ENCODE data around the gene BCKDK.

BCKDK gene

DNA sequence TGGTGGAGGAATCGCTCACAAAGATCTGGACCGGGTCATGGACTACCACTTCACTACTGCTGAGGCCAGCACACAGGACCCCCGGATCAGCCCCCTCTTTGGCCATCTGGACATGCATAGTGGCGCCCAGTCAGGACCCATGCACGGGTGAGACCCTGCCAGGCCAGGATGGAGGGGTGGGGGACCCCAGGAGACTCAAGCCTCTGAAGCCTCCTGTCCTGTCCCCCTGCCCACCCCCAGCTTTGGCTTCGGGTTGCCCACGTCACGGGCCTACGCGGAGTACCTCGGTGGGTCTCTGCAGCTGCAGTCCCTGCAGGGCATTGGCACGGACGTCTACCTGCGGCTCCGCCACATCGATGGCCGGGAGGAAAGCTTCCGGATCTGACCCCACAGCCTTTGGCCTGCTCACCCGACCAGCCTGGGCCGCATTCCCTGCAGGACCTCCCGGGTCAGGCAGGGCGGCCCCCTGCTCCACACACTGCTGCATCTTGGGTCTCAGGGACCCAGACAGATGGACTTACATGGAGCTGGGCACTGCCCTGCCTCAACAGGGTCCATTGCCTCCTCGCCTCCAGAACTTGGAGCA lies 3.8 kb downstream of the BCKDK start:
- TF ChIP-seq SPI1 (IDR thresholded peaks at IDR 0.05; ENCODE audit: borderline replicate concordance, low read depth) (no peak), POLR2AphosphoS5 (IDR thresholded peaks at IDR 0.05; ENCODE audit: low read depth) (no peak), GABPA (IDR thresholded peaks at IDR 0.05; ENCODE audit: low read depth) (no peak)
- TF ChIP-seq, protein P1, sequence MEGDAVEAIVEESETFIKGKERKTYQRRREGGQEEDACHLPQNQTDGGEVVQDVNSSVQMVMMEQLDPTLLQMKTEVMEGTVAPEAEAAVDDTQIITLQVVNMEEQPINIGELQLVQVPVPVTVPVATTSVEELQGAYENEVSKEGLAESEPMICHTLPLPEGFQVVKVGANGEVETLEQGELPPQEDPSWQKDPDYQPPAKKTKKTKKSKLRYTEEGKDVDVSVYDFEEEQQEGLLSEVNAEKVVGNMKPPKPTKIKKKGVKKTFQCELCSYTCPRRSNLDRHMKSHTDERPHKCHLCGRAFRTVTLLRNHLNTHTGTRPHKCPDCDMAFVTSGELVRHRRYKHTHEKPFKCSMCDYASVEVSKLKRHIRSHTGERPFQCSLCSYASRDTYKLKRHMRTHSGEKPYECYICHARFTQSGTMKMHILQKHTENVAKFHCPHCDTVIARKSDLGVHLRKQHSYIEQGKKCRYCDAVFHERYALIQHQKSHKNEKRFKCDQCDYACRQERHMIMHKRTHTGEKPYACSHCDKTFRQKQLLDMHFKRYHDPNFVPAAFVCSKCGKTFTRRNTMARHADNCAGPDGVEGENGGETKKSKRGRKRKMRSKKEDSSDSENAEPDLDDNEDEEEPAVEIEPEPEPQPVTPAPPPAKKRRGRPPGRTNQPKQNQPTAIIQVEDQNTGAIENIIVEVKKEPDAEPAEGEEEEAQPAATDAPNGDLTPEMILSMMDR (IDR thresholded peaks at IDR 0.05; ENCODE audit: insufficient read depth, low read length) = no peak
- TF ChIP-seq, protein P2, sequence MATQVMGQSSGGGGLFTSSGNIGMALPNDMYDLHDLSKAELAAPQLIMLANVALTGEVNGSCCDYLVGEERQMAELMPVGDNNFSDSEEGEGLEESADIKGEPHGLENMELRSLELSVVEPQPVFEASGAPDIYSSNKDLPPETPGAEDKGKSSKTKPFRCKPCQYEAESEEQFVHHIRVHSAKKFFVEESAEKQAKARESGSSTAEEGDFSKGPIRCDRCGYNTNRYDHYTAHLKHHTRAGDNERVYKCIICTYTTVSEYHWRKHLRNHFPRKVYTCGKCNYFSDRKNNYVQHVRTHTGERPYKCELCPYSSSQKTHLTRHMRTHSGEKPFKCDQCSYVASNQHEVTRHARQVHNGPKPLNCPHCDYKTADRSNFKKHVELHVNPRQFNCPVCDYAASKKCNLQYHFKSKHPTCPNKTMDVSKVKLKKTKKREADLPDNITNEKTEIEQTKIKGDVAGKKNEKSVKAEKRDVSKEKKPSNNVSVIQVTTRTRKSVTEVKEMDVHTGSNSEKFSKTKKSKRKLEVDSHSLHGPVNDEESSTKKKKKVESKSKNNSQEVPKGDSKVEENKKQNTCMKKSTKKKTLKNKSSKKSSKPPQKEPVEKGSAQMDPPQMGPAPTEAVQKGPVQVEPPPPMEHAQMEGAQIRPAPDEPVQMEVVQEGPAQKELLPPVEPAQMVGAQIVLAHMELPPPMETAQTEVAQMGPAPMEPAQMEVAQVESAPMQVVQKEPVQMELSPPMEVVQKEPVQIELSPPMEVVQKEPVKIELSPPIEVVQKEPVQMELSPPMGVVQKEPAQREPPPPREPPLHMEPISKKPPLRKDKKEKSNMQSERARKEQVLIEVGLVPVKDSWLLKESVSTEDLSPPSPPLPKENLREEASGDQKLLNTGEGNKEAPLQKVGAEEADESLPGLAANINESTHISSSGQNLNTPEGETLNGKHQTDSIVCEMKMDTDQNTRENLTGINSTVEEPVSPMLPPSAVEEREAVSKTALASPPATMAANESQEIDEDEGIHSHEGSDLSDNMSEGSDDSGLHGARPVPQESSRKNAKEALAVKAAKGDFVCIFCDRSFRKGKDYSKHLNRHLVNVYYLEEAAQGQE (IDR thresholded peaks at IDR 0.05; ENCODE audit: insufficient replicate concordance, low read depth) = no peak
- no peak for DNase-seq (ENCODE audit: low read depth in 1 of 2, low spot score in 1 of 2)
- H3K27me3 ChIP-seq (ENCODE audit: insufficient read depth, poor library complexity, severe bottlenecking) = no peaks in the 10 kb centered on the region

DNA sequence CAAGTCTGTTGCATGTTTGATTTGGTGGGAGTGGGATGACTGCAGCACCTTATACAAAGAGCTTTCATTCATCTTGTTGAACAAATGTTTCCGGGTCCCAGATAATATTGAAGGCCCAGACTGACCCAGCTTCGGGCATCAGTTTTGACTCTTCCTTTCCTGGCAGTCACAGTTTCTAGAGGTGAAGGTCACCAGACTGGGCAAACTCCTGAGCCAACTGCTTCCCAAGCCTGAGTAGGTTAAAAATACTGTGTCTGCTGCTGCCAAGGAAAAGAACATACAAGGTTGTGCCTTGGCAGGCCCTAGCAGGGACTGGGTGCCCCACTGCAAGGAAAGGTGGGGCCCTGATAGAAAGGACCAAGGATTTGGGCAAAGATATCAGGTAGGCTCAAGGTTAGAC lies 4.5 kb downstream of the BCKDK start:
- Histone ChIP-seq H3K27me3 (ENCODE audit: insufficient read depth, poor library complexity, severe bottlenecking) (no peaks in the 10 kb centered on the region), H3K27ac (replicated peaks) (peak overlapping the region; percentile 68), H3K4me3 (replicated peaks; ENCODE audit: insufficient read depth, low read length) (no peak overlapping the region)
- TF ChIP-seq, protein P1 (IDR thresholded peaks at IDR 0.05; ENCODE audit: insufficient read depth, low read length) = no peak
- no peak for DNase-seq (ENCODE audit: low read depth in 1 of 2, low spot score in 1 of 2)

More for the DNA sequence above, 3.8 kb downstream of the BCKDK start:
- H3K4me3 ChIP-seq (replicated peaks; ENCODE audit: insufficient read depth, low read length) = no peak overlapping the region
- no peak overlapping the region for H3K27ac ChIP-seq (replicated peaks)

DNA sequence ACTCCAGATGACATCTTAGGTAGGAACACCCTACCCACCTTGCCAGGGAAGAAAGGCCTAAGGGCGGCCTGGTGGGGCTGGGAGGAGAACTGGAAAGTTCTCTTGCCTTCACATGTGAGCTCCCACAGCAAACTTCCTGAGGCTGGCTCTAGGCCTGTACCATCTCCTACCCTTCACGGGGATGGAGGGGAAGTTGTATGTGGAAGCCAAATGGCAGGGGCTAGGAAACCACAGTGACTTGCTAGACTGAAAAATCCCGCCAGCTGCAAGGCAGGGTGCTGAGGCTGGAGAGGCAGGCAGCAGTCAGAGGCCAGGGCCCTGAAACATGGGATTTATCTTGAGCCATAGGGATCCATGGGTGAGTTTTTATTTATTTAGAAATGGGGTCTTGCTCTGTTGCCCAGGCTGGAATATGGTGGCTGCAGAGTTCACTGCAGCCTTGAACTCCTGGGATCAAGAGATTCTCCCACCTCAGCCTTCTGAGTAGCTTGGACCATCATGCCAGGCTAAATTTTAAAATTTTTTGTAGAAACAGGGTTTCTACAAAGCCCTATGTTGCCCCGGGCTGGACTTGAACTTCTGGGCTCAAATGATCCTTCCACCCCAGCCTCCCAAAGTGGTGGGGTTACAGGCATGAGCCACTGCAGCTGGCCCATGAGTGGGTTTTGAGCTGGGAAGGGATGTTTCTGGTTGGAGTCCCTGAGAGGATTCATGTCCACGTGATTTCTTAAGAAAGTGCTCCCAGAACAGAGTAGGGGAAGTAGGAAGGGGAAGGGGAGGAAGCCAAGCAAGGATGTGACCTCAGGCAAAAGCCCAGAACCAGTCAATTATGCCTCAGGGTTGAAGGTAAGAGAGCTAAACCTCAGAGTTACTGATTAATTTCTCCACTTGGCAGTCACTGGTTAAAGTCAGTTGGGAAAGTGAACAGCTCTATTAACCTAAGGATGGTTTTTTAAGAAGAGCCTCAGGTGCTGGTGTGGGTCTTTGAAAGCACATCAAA lies 5.2 kb downstream of the BCKDK start:
- TF ChIP-seq GABPA (IDR thresholded peaks at IDR 0.05; ENCODE audit: low read depth) = no peak; the same call in 1 of the 2 replicates
- TF ChIP-seq, protein P1 (IDR thresholded peaks at IDR 0.05; ENCODE audit: insufficient read depth, low read length) = no peak
- TF ChIP-seq SPI1 (IDR thresholded peaks at IDR 0.05; ENCODE audit: borderline replicate concordance, low read depth) = peak; percentile 74; the same call in 1 of the 2 replicates
- TF ChIP-seq, protein P2 (IDR thresholded peaks at IDR 0.05; ENCODE audit: insufficient replicate concordance, low read depth) = no peak
- TF ChIP-seq POLR2AphosphoS5 (IDR thresholded peaks at IDR 0.05; ENCODE audit: low read depth) = peak; percentile 78
- no peak overlapping the region for H3K4me3 ChIP-seq (replicated peaks; ENCODE audit: insufficient read depth, low read length)
- no peaks in the 10 kb centered on the region for H3K27me3 ChIP-seq (ENCODE audit: insufficient read depth, poor library complexity, severe bottlenecking)
- DNase-seq (ENCODE audit: low read depth in 1 of 2, low spot score in 1 of 2) = peak; percentile 82 to 89
- peak overlapping the region; percentile 68 for H3K27ac ChIP-seq (replicated peaks)

All from HL-60 (cell line).